Measurements from ENCODE around the gene DYNC2I2. TPM values are rescaled to one million over a fixed set of nuclear protein-coding genes. Genes with fewer than 3 reads are reported as not detected.

Gene DYNC2I2
- total RNA-seq, 1 experiment from 2014 or later = 58.3 TPM

- Histone ChIP-seq H3K27ac (no peak overlapping the region), H3K36me3 (peaks cover 84% of the 10 kb centered on the region), H3K4me1 (no peaks in the 10 kb centered on the region), H3K9me3 (replicated peaks) (no peaks in the 10 kb centered on the region), H3K4me3 (no peak overlapping the region), H3K27me3 (no peaks in the 10 kb centered on the region)
- DNase-seq = no peak
These were observed 34.8 kb downstream of the DYNC2I2 start for GRCh38 chr9:128621730-128622455.

GRCh38 chr9:128619779-128620178 lies 36.9 kb downstream of the DYNC2I2 start:
- Histone ChIP-seq H3K4me3 (no peak overlapping the region), H3K27me3 (no peaks in the 10 kb centered on the region), H3K4me1 (no peaks in the 10 kb centered on the region), H3K27ac (no peak overlapping the region), H3K36me3 (peaks cover 89% of the 10 kb centered on the region), H3K9me3 (replicated peaks) (no peaks in the 10 kb centered on the region)
- no peak for DNase-seq

- no peak overlapping the region for H3K4me3 ChIP-seq
- H3K27me3 ChIP-seq = no peaks in the 10 kb centered on the region
- no peaks in the 10 kb centered on the region for H3K4me1 ChIP-seq
- H3K9me3 ChIP-seq (replicated peaks) = no peaks in the 10 kb centered on the region
- no peak for DNase-seq
- peaks cover 87% of the 10 kb centered on the region for H3K36me3 ChIP-seq
- no peak overlapping the region for H3K27ac ChIP-seq
These were observed 37.5 kb downstream of the DYNC2I2 start for GRCh38 chr9:128619127-128619526.

- H3K27me3 ChIP-seq = no peaks in the 10 kb centered on the region
These were observed 38.7 kb downstream of the DYNC2I2 start for GRCh38 chr9:128617943-128618342.

GRCh38 chr9:128615571-128615970 lies 41.1 kb downstream of the DYNC2I2 start:
- no peak for DNase-seq
- Histone ChIP-seq H3K27ac (no peak overlapping the region), H3K27me3 (no peaks in the 10 kb centered on the region), H3K36me3 (peaks cover 93% of the 10 kb centered on the region), H3K4me3 (no peak overlapping the region), H3K9me3 (replicated peaks) (no peaks in the 10 kb centered on the region), H3K4me1 (no peaks in the 10 kb centered on the region)

More at GRCh38 chr9:128617943-128618342, 38.7 kb downstream of the DYNC2I2 start:
- Histone ChIP-seq H3K4me3 (no peak overlapping the region), H3K4me1 (no peaks in the 10 kb centered on the region), H3K9me3 (replicated peaks) (no peaks in the 10 kb centered on the region), H3K36me3 (peaks cover 94% of the 10 kb centered on the region), H3K27ac (no peak overlapping the region)
- DNase-seq = no peak

GRCh38 chr9:128614728-128615127 lies 41.9 kb downstream of the DYNC2I2 start:
- DNase-seq = no peak
- Histone ChIP-seq H3K27me3 (no peaks in the 10 kb centered on the region), H3K4me3 (no peak overlapping the region), H3K4me1 (no peaks in the 10 kb centered on the region), H3K27ac (no peak overlapping the region), H3K36me3 (peaks cover 91% of the 10 kb centered on the region), H3K9me3 (replicated peaks) (no peaks in the 10 kb centered on the region)

GRCh38 chr9:128611600-128612394 lies 44.9 kb downstream of the DYNC2I2 start:
- DNase-seq = no peak
- H3K36me3 ChIP-seq = peaks cover 89% of the 10 kb centered on the region

GRCh38 chr9:128610897-128611296 lies 45.8 kb downstream of the DYNC2I2 start:
- Histone ChIP-seq H3K9me3 (replicated peaks) (no peaks in the 10 kb centered on the region), H3K4me1 (no peaks in the 10 kb centered on the region), H3K27me3 (no peaks in the 10 kb centered on the region), H3K4me3 (no peak overlapping the region), H3K36me3 (peaks cover 86% of the 10 kb centered on the region), H3K27ac (no peak overlapping the region)
- no peak for DNase-seq

More at GRCh38 chr9:128611600-128612394, 44.9 kb downstream of the DYNC2I2 start:
- Histone ChIP-seq H3K9me3 (replicated peaks) (no peaks in the 10 kb centered on the region), H3K4me1 (no peaks in the 10 kb centered on the region), H3K4me3 (no peak overlapping the region), H3K27ac (no peak overlapping the region), H3K27me3 (no peaks in the 10 kb centered on the region)

GRCh38 chr9:128607642-128608350 lies 48.9 kb downstream of the DYNC2I2 start:
- no peak overlapping the region for H3K4me3 ChIP-seq
- H3K9me3 ChIP-seq (replicated peaks) = no peaks in the 10 kb centered on the region
- no peak overlapping the region for H3K27ac ChIP-seq
- no peaks in the 10 kb centered on the region for H3K4me1 ChIP-seq
- H3K36me3 ChIP-seq = peaks cover 84% of the 10 kb centered on the region
- no peak for DNase-seq
- no peaks in the 10 kb centered on the region for H3K27me3 ChIP-seq

- no peak for DNase-seq
- no peak overlapping the region for H3K27ac ChIP-seq
- no peaks in the 10 kb centered on the region for H3K9me3 ChIP-seq (replicated peaks)
- no peaks in the 10 kb centered on the region for H3K27me3 ChIP-seq
- no peaks in the 10 kb centered on the region for H3K4me1 ChIP-seq
- peaks cover 74% of the 10 kb centered on the region for H3K36me3 ChIP-seq
- no peak overlapping the region for H3K4me3 ChIP-seq
These were observed 53.0 kb downstream of the DYNC2I2 start for GRCh38 chr9:128603697-128604096.

- H3K9me3 ChIP-seq (replicated peaks) = no peaks in the 10 kb centered on the region
- DNase-seq = no peak
- H3K27me3 ChIP-seq = no peaks in the 10 kb centered on the region
- no peak overlapping the region for H3K27ac ChIP-seq
- no peak overlapping the region for H3K4me3 ChIP-seq
- H3K4me1 ChIP-seq = no peaks in the 10 kb centered on the region
- H3K36me3 ChIP-seq = peaks cover 80% of the 10 kb centered on the region
These were observed 56.5 kb downstream of the DYNC2I2 start for GRCh38 chr9:128600099-128600498.

GRCh38 chr9:128595471-128595870 lies 61.2 kb downstream of the DYNC2I2 start:
- no peak for DNase-seq
- peaks cover 76% of the 10 kb centered on the region for H3K36me3 ChIP-seq
- H3K9me3 ChIP-seq (replicated peaks) = no peaks in the 10 kb centered on the region
- no peaks in the 10 kb centered on the region for H3K27me3 ChIP-seq
- no peak overlapping the region for H3K27ac ChIP-seq
- no peak overlapping the region for H3K4me3 ChIP-seq
- no peaks in the 10 kb centered on the region for H3K4me1 ChIP-seq

GRCh38 chr9:128593856-128594255 lies 62.8 kb downstream of the DYNC2I2 start:
- no peak overlapping the region for H3K27ac ChIP-seq
- peaks cover 75% of the 10 kb centered on the region for H3K36me3 ChIP-seq
- no peaks in the 10 kb centered on the region for H3K27me3 ChIP-seq
- H3K9me3 ChIP-seq (replicated peaks) = no peaks in the 10 kb centered on the region
- no peak overlapping the region for H3K4me3 ChIP-seq
- no peak for DNase-seq
- no peaks in the 10 kb centered on the region for H3K4me1 ChIP-seq

- no peak for DNase-seq
- Histone ChIP-seq H3K4me1 (no peaks in the 10 kb centered on the region), H3K36me3 (peaks cover 73% of the 10 kb centered on the region), H3K9me3 (replicated peaks) (no peaks in the 10 kb centered on the region), H3K4me3 (no peak overlapping the region), H3K27me3 (no peaks in the 10 kb centered on the region), H3K27ac (no peak overlapping the region)
These were observed 63.6 kb downstream of the DYNC2I2 start for GRCh38 chr9:128593039-128593438.

Data from SJCRH30 (cell line).